Sigmoid colon (tissue), 4 donors: Measurements from ENCODE around the gene CXCL3.

Experiments
- EP300 ChIP-seq, 4 donors: sonication (generic); formaldehyde crosslinking; IDR thresholded peaks; one replicate each; pipeline ENCODE4 v1.6.1; 2017; ENCODE audit warnings: antibody characterized with exemption in 4 of 4
- POLR2AphosphoS5 ChIP-seq, 4 donors: sonication (generic); formaldehyde crosslinking; IDR thresholded peaks; one replicate each; pipeline ENCODE4 v1.6.1; 2017; ENCODE audit warnings: antibody characterized with exemption in 4 of 4
- TF ChIP-seq, protein P1 (sequence below), 4 experiments: fragments of 450-650 bp in 3 of 4; fragments of 200-600 bp in 1 of 4; IDR thresholded peaks; one replicate each; pipeline ENCODE4 v1.5.1; 2016 to 2019; ENCODE audit warnings: antibody characterized with exemption in 4 of 4, mild to moderate bottlenecking in 3 of 4, moderate library complexity in 2 of 4

GRCh38 chr4:73990988-73991741, 47.3 kb downstream of the CXCL3 start:
- TF ChIP-seq POLR2AphosphoS5 (IDR thresholded peaks at IDR 0.05), result no peak
- TF ChIP-seq EP300 (IDR thresholded peaks at IDR 0.05), result no peak
- TF ChIP-seq, protein P1, sequence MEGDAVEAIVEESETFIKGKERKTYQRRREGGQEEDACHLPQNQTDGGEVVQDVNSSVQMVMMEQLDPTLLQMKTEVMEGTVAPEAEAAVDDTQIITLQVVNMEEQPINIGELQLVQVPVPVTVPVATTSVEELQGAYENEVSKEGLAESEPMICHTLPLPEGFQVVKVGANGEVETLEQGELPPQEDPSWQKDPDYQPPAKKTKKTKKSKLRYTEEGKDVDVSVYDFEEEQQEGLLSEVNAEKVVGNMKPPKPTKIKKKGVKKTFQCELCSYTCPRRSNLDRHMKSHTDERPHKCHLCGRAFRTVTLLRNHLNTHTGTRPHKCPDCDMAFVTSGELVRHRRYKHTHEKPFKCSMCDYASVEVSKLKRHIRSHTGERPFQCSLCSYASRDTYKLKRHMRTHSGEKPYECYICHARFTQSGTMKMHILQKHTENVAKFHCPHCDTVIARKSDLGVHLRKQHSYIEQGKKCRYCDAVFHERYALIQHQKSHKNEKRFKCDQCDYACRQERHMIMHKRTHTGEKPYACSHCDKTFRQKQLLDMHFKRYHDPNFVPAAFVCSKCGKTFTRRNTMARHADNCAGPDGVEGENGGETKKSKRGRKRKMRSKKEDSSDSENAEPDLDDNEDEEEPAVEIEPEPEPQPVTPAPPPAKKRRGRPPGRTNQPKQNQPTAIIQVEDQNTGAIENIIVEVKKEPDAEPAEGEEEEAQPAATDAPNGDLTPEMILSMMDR (IDR thresholded peaks at IDR 0.05), result no peak
